Activated CD4-positive, CD25-positive, alpha-beta regulatory T cell treated with anti-CD3 and anti-CD28 coated beads, Interleukin-2, amount 50 U/mL, for 16 hours (primary cell): ENCODE measurements around the gene LRRC28.
"Not testable (repeated sequence)": the region's sequence is repeated elsewhere in the genome, so short reads cannot be mapped to it uniquely, and the experiment has no call there.

Experiments used
- DNase-seq: peaks from one replicate; pipeline ENCODE4 v3.0.0-alpha.2; 2020; ENCODE audit warnings: low read depth, low spot score

LRRC28 gene

GRCh38 chr15:99393641-99394040 is 142.4 kb downstream of the LRRC28 start:
- no peak for DNase-seq

GRCh38 chr15:99396375-99396774 is 145.1 kb downstream of the LRRC28 start:
- DNase-seq, result no peak

GRCh38 chr15:99399061-99399460 is 147.8 kb downstream of the LRRC28 start:
- no peak for DNase-seq

- no peak for DNase-seq
Measured at GRCh38 chr15:99399618-99400017, 148.3 kb downstream of the LRRC28 start.

- DNase-seq, result not testable (repeated sequence)
Measured at GRCh38 chr15:99401216-99401615, 149.9 kb downstream of the LRRC28 start.

- no peak for DNase-seq
Measured at GRCh38 chr15:99402014-99402729, 150.9 kb downstream of the LRRC28 start.

- no peak for DNase-seq
Measured at GRCh38 chr15:99403597-99403996, 152.3 kb downstream of the LRRC28 start.

GRCh38 chr15:99404454-99404853 is 153.2 kb downstream of the LRRC28 start:
- DNase-seq, result no peak

GRCh38 chr15:99406120-99406519 is 154.8 kb downstream of the LRRC28 start:
- DNase-seq, result no peak

GRCh38 chr15:99406716-99407487 is 155.6 kb downstream of the LRRC28 start:
- no peak for DNase-seq

GRCh38 chr15:99407716-99408115 is 156.4 kb downstream of the LRRC28 start:
- DNase-seq, result no peak

GRCh38 chr15:99408236-99409096 is 157.2 kb downstream of the LRRC28 start:
- no peak for DNase-seq

- DNase-seq, result no peak
Measured at GRCh38 chr15:99409097-99409473, 157.8 kb downstream of the LRRC28 start.

GRCh38 chr15:99409560-99409959 is 158.3 kb downstream of the LRRC28 start:
- no peak for DNase-seq

GRCh38 chr15:99410477-99410876 is 159.2 kb downstream of the LRRC28 start:
- no peak for DNase-seq

GRCh38 chr15:99411234-99411633 is 160.0 kb downstream of the LRRC28 start:
- no peak for DNase-seq

- no peak for DNase-seq
Measured at GRCh38 chr15:99412082-99412481, 160.8 kb downstream of the LRRC28 start.

GRCh38 chr15:99412626-99413025 is 161.3 kb downstream of the LRRC28 start:
- DNase-seq, result no peak

- no peak for DNase-seq
Measured at GRCh38 chr15:99413955-99414754, 162.9 kb downstream of the LRRC28 start.

GRCh38 chr15:99414755-99415731 is 163.8 kb downstream of the LRRC28 start:
- no peak for DNase-seq
